HepG2 (cell line): ENCODE measurements around the gene HSPA4L. TPM values are rescaled to one million over a fixed set of nuclear protein-coding genes. Genes with fewer than 3 reads are reported as not detected.

Experiments used
- ATAC-seq: fragments of 200-7000 bp; cut with Tn5 transposase; 3 replicates; pipeline ENCODE4 v1.9.1; 2020; ENCODE audit warnings: mild to moderate bottlenecking, moderate library complexity
- BruUV-seq: library from RNA; stranded (reverse); fragments of 400-500 nt; replicated peaks from 2 replicates; lab custom pipeline; 2021; lab: Mats Ljungman, UMichigan
- CTCF ChIA-PET: fragments of 300-600 bp; formaldehyde crosslinking; extraction: SDS; loops from one replicate; lab custom pipeline; 2021; ENCODE audit warnings: low total read pairs, inconsistent platforms, low intra/inter-chr PET ratio; lab: Yijun Ruan, JAX
- POLR2A ChIA-PET: fragments of 350-600 bp; sonication (Branson Sonifier 250); formaldehyde crosslinking; loops from one replicate; lab custom pipeline; 2020; ENCODE audit warnings: antibody characterized with exemption, inconsistent platforms; lab: Yijun Ruan, JAX
- DNase-seq: peaks from one replicate; pipeline ENCODE4 v3.0.0-alpha.2; 2015; ENCODE audit warnings: low spot score
- FAIRE-seq: peaks from 3 replicates; lab custom pipeline; 2011; peaks lifted over from hg19 to GRCh38; lab: Jason Lieb, UNC
- H2AFZ ChIP-seq: one replicate; pipeline ENCODE4 v1.6.1; 2011; ENCODE audit warnings: low read length, inconsistent platforms
- H3K27ac ChIP-seq: fragments of 300-600 bp; 3 replicates; pipeline ENCODE4 v1.8.0; 2011; ENCODE audit warnings: mixed run types, mild to moderate bottlenecking, mixed read lengths, low read length, inconsistent platforms; ENCODE audit not compliant: insufficient read depth; ENCODE audit errors: extremely low read length
- H3K27me3 ChIP-seq, 2 experiments: fragments of 200-600 bp in 1 of 2; 2 replicates in 1 of 2; 3 replicates in 1 of 2; pipeline versions ENCODE4 v1.6.0 to v1.8.0; 2011; ENCODE audit warnings: low read length in 2 of 2, mild to moderate bottlenecking in 2 of 2, moderate library complexity in 2 of 2, inconsistent platforms in 1 of 2; ENCODE audit not compliant: insufficient read depth in 2 of 2, control insufficient read depth in 1 of 2
- H3K36me3 ChIP-seq, 2 experiments: fragments of 200-600 bp in 1 of 2; replicated peaks in 1 of 2; 2 replicates in 1 of 2; 3 replicates in 1 of 2; pipeline versions ENCODE4 v1.5.1 to v1.8.0; 2011; ENCODE audit warnings: low read length in 2 of 2, inconsistent platforms in 1 of 2; ENCODE audit not compliant: insufficient read depth in 2 of 2, control insufficient read depth in 1 of 2
- H3K4me1 ChIP-seq: 2 replicates; pipeline ENCODE4 v1.5.1; 2012; ENCODE audit warnings: low read length, inconsistent platforms; ENCODE audit not compliant: insufficient read depth
- H3K4me2 ChIP-seq: 2 replicates; pipeline ENCODE4 v1.6.0; 2011; ENCODE audit warnings: low read depth, low read length, inconsistent platforms
- H3K4me3 ChIP-seq, 3 experiments: fragments of 200-600 bp in 1 of 3; sonication (generic), shearing (Covaris generic) in 1 of 3; replicated peaks in 1 of 3; 2 replicates each; pipeline ENCODE4 v1.5.1; 2011 to 2016; ENCODE audit warnings: low read length in 3 of 3, inconsistent platforms in 2 of 3, low read depth in 2 of 3, mild to moderate bottlenecking in 2 of 3, control low read depth in 1 of 3, mixed read lengths in 1 of 3; ENCODE audit not compliant: insufficient read depth in 1 of 3
- H3K79me2 ChIP-seq: one replicate; pipeline ENCODE4 v1.6.1; 2011; ENCODE audit warnings: low read length, inconsistent platforms; ENCODE audit not compliant: insufficient read depth
- H3K9ac ChIP-seq: 2 replicates; pipeline ENCODE4 v1.6.0; 2011; ENCODE audit warnings: mild to moderate bottlenecking, low read depth, low read length, inconsistent platforms; ENCODE audit not compliant: insufficient read depth
- H3K9me3 ChIP-seq: 2 replicates; pipeline ENCODE4 v1.5.1; 2012; ENCODE audit warnings: mild to moderate bottlenecking, low read length
- H4K20me1 ChIP-seq: 2 replicates; pipeline ENCODE4 v1.6.0; 2011; ENCODE audit warnings: inconsistent platforms, mild to moderate bottlenecking, low read length, moderate library complexity; ENCODE audit not compliant: insufficient read depth
- CCDC6 ChIP-seq: sonication (generic); formaldehyde crosslinking; IDR thresholded peaks from 2 replicates; pipeline ENCODE4 v1.8.1; 2022; ENCODE audit warnings: mild to moderate bottlenecking, missing genetic modification reagents, moderate library complexity
- MED1 ChIP-seq: sonication (generic); formaldehyde crosslinking; IDR thresholded peaks from 2 replicates; pipeline ENCODE4 v1.4.0; 2020; ENCODE audit warnings: missing genetic modification reagents
- PAWR ChIP-seq: sonication (generic); formaldehyde crosslinking; IDR thresholded peaks from 2 replicates; pipeline ENCODE4 v1.4.0; 2020; ENCODE audit warnings: missing genetic modification reagents, mild to moderate bottlenecking, borderline replicate concordance
- ZFX ChIP-seq: sonication (generic); formaldehyde crosslinking; IDR thresholded peaks from 2 replicates; pipeline ENCODE4 v1.4.0; 2020; ENCODE audit warnings: mild to moderate bottlenecking, low read depth, missing genetic modification reagents, moderate library complexity
- ZKSCAN5 ChIP-seq: sonication (generic); formaldehyde crosslinking; IDR thresholded peaks from 2 replicates; pipeline ENCODE4 v1.5.1; 2020; ENCODE audit warnings: mild to moderate bottlenecking, missing genetic modification reagents
- ZNF510 ChIP-seq: sonication (generic); formaldehyde crosslinking; IDR thresholded peaks from 2 replicates; pipeline ENCODE4 v1.4.0; 2020; ENCODE audit warnings: low read depth, mild to moderate bottlenecking, missing genetic modification reagents
- ZNF547 ChIP-seq: sonication (generic); formaldehyde crosslinking; IDR thresholded peaks from 2 replicates; pipeline ENCODE4 v1.5.1; 2020; ENCODE audit warnings: mild to moderate bottlenecking, missing genetic modification reagents
- ZNF816 ChIP-seq: sonication (generic); formaldehyde crosslinking; IDR thresholded peaks from 2 replicates; pipeline ENCODE4 v1.8.0; 2022; ENCODE audit warnings: missing genetic modification reagents, mild to moderate bottlenecking, borderline replicate concordance
- in situ Hi-C: cut with HindIII; loops from 2 replicates; pipeline ENCODE4 v1.10.0; 2017; ENCODE audit warnings: low pct_unique_long_range_greater_than_20kb; ENCODE audit not compliant: extremely low pct_ligation_motif_present
- intact Hi-C: fragments of 100-400 bp; cut with micrococcal nuclease; formaldehyde crosslinking; loops from one replicate; pipeline ENCODE4 v1.10.0; 2022; ENCODE audit not compliant: unreplicated experiment
- polyA plus RNA-seq, 8 experiments: library from polyadenylated mRNA; depleted of rRNA in 3 of 8; stranded (reverse) in 7 of 8; unstranded in 1 of 8; fragments of >200 nt; fragmentation: Illumina TruSeq in 4 of 8; extraction: Trizol in 4 of 8; gene quantifications; 2 replicates each; pipeline versions ENCODE4 v1.2.1 to v1.2.3, GENCODE V29; 2011 to 2016; ENCODE audit warnings: low read depth in 4 of 8, missing spikeins in 1 of 8, mixed read lengths in 1 of 8; ENCODE audit not compliant: insufficient read depth in 1 of 8
- total RNA-seq, 5 experiments: library from RNA; depleted of rRNA; stranded (reverse); fragments of >200 nt; fragmentation: Illumina TruSeq; extraction: Trizol; gene quantifications; 2 replicates each; pipeline ENCODE4 v1.2.3, GENCODE V29; 2016; ENCODE audit warnings: low read depth in 1 of 5
- TF ChIP-seq, protein P1 (sequence below): sonication (generic); formaldehyde crosslinking; IDR thresholded peaks from 2 replicates; pipeline ENCODE4 v1.5.0; 2020; ENCODE audit warnings: missing genetic modification reagents

HSPA4L gene
- total and polyA plus RNA-seq, 2 of the 13 experiments (the other 11 are each of a cell fraction or from before 2014, with no cell fraction given), result 3.7 to 31.5 TPM

- Histone ChIP-seq H3K36me3 (peaks cover 1 to 17% of the 10 kb centered on the region in 2 experiments; a peak in 4 of 5 replicates), H3K9me3 (no peaks in the 10 kb centered on the region), H3K79me2 (no peaks in the 10 kb centered on the region), H3K4me1 (no peaks in the 10 kb centered on the region), H3K27ac (no peak overlapping the region), H3K27me3 (no peaks in the 10 kb centered on the region), H3K9ac (no peak overlapping the region), H3K4me2 (no peak overlapping the region), H2AFZ (no peak overlapping the region), H4K20me1 (no peaks in the 10 kb centered on the region), H3K4me3 (no peak overlapping the region)
- ATAC-seq, result no peak
- ChIA-PET POLR2A (no interaction called here), CTCF (no interaction called here)
- DNase-seq, result no peak
- no TSS peak for BruUV-seq
- intact Hi-C loops, result no loop called here
- TF ChIP-seq MED1 (CRISPR knock-in tag) (no peak), ZNF510 (CRISPR knock-in tag) (no peak), ZNF547 (CRISPR knock-in tag) (no peak), PAWR (CRISPR knock-in tag) (no peak), ZFX (CRISPR knock-in tag) (no peak), ZNF816 (CRISPR knock-in tag) (no peak), CCDC6 (no peak), ZKSCAN5 (CRISPR knock-in tag) (no peak)
- TF ChIP-seq, protein P1, sequence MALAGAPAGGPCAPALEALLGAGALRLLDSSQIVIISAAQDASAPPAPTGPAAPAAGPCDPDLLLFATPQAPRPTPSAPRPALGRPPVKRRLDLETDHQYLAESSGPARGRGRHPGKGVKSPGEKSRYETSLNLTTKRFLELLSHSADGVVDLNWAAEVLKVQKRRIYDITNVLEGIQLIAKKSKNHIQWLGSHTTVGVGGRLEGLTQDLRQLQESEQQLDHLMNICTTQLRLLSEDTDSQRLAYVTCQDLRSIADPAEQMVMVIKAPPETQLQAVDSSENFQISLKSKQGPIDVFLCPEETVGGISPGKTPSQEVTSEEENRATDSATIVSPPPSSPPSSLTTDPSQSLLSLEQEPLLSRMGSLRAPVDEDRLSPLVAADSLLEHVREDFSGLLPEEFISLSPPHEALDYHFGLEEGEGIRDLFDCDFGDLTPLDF (CRISPR knock-in tag), result no peak
- no peak for FAIRE-seq
- in situ Hi-C loops, result no loop called here
Observed at GRCh38 chr4:127829014-127829413, 46.9 kb downstream of the HSPA4L start.
